HUDEP-2 (cell line): ENCODE results near the gene MED16.

Experiments used
- DNase-seq, 76 experiments: peaks; one replicate each; lab custom pipeline; 2025; ENCODE audit not compliant: unreplicated experiment in 76 of 76; lab: John Stamatoyannopoulos, UW

Gene MED16

DNA sequence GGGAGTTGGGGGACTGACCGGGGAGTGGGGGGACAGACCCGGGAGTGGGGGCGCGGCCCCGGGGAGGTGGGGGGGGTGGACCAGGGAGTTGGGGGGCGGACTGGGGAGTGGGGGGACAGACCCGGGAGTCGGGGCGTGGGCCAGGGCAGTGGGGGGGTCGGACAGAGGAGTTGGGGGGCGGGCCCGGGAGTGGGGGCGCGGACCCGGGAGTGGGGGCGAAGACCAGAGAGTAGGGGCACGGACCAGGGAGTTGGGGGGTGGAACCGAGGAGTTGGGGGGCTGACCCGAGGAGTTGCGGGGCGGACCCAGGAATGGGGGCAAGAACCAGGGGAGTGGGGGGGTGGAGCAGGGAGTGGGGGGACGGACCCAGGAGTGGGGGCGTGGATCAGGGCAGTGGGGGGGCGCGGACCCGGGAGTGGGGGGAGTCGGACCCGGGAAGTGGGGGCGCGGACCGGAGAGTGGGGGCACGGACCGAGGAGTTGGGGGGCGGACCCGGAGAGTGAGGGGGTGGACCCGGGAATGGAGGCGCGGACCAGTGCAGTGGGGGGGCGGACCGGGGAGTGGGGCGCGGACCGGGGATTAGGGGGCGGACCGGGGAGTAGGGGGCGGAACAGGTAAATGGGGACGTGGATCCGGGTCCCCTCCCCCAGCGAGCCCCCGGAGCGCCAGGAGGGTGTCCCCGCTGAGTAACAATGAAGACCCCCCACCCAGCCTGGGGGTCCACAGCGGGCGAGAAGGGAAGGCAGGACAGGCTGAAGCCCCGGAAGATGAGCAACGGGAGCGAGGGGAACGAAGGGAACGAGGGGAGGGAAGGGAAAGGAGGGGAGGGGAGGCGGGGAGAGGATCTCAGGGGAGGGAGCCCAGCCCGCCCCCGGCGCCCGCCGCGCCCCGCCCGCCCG lies 19.4 kb upstream of the MED16 start:
- peak in 5 of 76 experiments; percentile 43 to 67 (median 55) for DNase-seq

DNA sequence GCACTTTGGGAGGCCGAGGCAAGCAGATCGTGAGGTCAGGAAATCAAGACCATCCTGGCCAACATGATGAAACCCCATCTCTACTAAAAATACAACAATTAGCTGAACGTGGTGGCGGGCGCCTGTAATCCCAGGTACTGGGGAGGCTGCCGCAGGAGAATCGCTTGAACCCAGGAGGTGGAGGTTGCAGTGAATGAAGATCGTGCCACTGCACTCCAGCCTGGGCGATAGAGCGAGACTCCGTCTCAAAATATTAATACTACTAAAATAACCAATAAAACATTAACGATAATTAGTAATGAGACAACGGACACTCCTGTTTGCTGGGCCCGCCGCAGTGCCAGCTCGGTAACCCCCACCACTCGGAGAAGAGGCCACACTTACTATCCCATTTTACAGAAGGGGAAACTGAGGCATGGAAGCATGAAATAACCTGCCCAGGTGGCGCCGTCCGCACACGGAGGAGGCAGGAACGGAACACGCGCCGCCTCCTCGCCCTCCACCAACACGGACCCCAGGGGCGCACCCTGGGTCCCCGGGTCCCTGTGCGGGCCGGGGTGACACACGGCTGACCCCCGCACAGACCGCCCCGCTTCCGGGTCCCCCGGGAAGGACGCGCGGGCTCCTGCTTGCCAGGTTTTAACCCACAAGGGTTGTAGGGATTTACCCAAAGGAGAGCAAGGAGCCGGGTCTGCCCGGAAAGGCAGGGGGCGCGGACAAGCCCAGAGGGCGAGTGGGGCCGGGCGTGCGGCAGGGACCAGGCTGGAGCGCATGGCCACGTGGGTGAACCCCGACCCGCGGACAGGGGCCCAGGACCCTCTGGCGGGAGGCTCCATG lies 18.4 kb upstream of the MED16 start:
- DNase-seq = no peak

DNA sequence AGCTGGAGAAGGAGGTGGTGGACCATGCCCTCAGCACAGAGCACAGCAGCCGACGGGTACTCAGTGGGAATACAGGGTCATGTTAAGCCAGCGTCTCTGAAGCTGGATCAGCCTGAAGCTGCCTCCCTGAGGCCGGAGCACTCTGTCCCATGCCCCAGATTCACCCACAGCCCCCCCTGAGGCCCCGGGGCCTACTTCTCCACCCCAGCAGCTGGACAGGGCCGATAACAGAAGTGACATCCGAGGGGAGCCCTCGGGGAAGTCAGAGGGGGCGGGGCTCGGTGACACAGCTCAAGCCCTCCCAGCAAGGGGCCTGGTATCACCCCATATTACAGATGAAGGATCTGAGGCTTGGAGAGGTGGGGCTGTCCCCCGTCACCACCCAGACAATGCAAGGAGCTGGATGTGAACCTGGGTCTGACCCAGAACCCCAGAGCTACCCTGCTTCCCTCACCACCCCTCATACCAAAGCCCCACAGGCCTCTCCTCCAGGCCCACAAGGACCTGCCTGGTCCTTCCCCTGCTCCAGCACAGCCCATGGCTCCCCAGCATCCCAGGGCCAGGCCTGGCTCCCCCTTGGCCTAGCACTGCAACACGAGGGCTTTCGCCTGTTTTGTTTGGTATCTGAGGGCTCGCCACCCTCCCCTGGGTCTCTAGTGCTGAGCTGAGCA lies 14.3 kb upstream of the MED16 start:
- DNase-seq = peak in 75 of 76 experiments; percentile 71 to 100 (median 98)

DNA sequence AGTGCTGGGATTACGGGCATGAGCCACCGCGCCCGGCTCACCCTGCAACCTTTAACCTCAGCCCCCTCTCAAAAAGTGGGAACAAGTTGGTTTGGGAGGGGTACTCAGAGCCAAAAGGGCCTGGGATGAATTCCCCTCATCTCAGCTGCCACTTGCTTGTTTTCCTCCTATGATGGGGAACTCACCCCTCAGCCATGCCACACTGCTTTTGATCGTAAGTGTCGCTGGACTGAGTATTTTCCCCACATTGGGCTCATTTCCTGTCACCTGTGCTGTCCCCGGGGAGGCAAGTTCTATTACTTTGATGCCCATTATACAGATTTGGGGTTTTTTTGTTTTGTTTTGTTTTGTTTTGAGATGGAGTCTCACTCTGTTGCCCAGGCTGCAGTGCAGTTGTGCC lies 13.5 kb upstream of the MED16 start:
- no peak for DNase-seq

DNA sequence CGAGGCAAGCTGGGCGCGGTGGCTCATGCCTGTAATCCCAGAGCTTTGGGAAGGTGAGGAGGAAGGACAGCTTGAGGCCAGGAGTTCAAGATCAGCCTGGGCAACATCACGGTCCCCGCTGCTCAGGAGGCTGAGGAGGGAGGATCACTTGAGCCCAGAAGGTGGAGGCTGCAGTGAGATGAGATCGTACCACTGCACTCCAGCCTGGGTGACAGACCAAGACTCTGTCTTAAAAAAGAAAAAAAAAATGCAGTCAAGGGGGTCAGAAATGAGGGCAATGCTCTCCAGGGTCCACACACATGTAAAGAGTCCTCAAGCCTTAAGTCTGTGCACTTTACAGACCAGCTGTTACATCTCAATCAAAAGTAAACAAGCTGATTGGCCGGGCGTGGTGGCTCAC lies 11.6 kb upstream of the MED16 start:
- no peak for DNase-seq

DNA sequence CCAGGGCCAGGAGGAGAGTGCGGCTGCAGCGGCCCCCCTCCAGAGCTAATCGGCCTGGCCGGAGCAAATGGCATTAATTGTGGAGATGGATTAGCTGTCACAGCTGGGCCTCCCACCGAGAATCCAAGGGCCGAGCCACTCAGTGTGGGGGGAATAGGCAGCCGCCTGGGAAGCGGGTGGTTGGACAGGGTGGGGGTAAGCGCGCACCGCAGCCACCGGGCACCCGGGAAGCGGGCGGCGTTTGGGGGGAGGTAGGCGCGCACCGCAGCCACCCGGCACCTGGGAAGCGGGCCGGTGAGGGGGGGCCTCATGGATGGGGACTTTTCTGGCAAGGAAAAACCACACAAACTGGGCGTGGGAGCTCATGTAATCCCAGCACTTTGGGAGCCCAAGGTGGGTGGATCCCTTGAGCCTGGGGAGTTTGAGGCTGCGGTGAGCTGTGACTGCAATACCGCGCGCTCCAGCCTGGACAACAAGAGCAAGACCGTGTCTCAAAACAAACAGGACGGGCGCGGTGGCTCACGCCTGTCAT lies 10.3 kb upstream of the MED16 start:
- no peak for DNase-seq

DNA sequence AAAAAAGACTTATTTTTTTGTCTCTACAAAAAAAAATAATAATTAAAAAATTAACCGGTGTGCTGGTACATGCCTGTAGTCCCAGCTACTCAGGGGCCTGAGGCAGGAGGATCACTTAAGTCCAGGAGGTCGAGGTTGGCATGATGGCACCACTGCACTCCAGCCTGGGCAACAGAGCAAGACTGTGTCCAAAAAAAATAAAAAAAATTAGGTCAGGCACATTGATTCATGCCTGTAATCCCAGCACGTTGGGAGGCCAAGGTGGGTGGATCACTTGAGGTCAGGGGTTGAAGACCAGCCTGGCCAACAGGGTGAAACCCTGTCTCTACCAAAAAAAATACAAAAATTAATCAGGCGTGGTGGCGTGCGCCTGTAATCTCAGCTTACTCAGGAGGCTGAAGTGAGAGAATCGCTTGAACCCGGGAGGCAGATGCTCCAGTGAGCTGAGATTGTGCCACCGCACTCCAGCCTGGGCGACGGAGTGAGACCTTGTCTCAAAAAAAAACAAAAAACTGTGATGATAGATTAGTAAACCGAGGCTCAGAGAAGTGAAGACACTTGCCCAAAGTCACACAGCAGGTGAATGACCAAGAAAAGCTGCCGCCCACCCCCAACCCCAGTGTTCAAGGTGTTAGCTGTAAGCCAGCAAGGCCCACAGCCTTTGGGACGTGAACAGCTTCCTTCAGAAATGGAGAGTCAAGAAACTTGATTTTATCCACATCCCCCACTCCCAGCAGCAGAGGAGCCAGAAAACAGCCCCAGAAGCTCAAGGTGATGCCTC lies 9.6 kb upstream of the MED16 start:
- no peak for DNase-seq

DNA sequence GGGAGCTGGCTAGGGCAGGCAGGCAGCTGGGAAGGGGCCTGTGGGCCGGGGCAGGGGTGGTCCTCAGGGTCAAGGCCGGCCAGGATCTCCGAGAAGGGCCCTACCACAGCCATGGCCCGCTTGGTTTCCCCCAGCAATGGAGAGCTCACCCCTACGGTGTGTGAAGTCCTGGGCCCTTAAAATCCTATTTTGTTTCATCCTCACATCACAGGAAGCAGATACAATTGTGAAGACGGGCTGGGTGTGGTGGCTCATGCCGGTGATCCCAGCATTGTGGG lies 9.0 kb upstream of the MED16 start:
- DNase-seq = no peak

DNA sequence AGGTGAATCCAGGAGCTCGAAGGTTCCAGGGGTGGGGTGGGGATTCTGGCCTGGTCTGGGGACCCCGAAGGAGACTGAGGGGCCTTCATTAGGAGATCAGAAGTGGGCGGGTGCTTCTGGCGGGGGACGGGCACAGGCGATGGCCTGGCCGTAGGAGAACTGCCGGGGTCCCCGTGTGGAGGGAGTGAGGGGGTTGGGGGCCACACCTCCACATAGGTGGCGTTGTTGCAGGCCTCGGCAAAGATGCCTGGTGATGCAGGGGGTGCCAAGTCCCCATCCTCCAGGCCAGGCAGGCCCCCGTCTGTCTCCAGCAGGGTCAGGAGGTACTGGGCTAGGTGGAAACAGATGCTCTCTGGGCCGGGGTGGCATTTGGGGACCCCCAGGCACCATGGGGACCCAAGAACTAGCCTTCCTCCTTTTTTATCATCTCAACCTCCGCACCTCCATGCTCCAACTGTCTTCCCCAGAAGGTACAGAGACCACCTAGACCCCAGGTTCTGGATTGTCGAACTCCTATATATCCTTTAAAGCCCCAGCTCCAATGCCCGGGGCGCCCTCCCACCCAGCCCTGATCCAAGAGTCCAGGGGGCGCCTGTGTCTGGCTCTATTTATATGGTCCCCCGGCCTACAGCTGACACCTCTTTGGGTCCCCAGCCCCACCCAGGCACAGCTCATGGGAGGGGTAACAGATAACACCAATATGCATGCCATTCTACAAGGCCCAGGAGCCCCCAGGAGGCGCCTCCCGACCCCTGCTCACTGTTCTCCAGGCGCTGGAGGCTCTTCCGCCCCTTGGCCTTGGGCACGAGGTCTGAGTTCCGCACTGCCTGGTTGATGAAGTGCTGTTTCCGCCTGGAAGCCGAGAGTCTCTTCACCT lies 8.5 kb upstream of the MED16 start:
- DNase-seq = no peak

DNA sequence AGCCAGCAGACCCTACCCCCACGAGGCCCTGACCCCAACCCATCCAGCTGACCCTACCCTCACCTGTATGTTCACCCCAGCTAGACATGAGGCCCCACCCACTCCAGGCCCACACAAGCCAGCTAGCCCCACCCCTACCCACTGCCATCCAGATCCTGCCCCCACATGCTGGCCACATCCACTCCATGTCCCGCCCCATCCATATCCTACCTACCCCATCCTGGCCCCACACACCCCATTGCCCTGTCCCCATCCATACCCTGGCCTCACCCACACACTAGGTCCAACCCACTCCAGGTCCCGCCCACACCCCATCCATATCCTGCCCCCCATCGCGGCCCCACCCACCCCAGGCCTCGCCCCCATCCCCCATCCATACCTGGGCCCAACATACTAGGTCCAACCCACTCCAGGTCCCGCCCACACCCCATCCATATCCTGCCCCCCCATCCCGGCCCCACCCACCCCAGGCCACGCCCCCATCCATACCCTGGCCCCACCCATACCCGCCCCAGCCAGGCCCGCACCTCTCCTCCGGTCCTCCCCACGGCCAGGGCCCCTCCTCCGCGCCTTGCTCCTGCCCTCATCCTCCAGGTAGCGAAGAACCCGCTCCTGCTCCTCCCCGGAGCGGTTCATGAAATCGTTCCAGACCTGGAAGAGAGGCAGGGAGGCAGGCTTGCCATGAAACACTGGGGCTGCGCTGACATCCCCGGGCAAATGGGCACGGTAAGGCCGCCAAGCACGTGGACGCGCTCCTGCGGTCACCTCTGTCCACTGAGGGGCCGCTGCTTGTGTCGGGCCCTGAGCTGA lies 7.5 kb upstream of the MED16 start:
- peak in 55 of 76 experiments; percentile 30 to 87 (median 72) for DNase-seq

DNA sequence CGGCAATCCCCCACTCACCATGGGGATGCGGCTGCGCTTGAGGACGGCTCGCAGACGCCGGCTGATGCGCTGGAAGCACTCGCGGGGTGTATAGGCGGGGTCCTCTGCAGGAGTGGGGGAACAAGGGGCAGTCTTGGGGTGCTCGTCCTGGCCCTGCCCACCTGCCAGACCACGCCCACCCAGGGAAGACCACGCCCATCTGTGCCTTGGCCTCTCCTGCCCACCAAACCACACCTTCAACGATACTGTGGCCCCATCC lies 7.0 kb upstream of the MED16 start:
- peak in 6 of 76 experiments; percentile 29 to 69 (median 55) for DNase-seq

DNA sequence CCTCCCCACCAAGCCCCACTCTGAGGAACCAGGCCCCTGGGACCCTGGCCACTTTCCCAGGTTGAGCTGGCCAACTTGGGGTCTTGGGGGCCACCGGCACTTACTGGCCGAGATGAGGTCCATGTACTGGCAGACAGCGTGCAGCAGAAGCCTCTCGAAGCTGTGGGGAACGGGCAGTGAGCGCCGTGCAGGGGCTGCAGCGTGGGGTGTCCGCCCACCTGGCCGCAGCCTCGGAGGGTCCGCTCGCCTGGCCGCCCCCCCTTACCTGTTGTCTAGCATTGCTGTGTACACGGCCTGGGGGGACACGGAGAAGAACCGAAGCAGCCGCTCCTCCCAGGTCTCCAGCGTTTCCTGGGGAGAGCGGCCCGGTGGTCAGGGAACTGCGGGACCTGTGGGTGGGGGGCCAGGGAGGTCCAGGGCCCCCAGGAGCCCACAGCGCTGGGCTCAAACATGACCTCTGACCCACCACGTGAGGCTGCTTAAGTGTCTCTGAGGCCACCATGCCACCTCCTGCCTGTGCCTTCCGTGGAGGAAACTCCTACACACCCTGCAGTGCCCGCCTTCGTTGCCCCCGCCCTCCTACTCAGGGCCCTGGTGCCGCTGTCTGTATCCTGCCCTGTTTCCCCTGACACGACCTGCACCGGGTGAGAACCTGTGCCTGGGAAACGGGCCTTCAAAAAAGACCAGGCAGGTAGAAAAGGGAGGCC lies 6.5 kb upstream of the MED16 start:
- DNase-seq = peak in 46 of 76 experiments; percentile 12 to 72 (median 44)

DNA sequence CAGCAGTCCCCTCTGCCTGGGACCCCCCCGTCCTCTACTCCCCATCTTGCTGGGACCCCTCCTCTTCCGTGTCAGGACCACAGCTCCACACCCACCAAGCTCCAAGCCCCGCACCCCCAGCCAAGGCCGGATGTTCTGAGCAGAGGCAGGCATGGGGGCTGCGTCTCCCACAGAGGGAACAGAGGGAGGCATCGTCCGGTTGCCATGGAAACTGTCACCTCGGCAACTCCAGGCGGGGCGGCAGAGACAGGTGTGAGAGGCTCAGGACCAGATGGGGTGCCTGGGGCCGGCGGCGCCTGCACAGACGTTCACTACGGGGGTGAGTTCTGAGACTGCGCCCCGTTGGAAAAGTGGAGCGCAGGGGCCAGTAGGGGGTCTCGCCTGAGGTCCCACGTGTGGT lies 5.7 kb upstream of the MED16 start:
- DNase-seq = peak in 1 of 76 experiments; percentile 32

DNA sequence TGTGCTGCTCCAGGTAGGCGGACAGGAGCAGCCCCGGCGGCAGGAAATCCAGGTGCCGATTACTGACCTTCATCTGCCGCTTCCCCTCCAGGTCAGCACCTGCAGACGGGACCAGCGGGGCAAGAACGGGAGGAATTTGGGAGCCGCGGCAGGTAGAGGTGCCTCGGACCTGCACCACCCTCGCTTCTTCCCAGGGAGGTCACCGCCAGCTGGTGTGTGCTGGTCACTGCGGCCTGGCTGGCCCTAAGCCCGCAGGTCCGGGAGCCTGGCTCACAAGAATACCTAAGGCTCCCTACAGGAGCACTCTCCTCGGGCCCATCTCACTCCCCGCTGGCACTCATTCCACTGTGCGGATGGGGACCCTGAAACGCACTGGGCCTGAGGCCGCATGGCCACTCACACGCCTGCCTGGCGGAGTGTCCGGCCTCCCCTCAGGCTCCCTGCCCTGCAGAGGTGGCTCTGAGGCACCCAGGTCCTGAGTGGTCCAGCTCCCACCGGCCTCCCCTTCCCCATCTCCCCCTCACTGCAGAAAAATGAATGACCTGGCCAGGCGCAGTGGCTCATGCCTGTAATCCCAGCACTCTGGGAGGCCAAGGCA lies 4.6 kb upstream of the MED16 start:
- DNase-seq = no peak

DNA sequence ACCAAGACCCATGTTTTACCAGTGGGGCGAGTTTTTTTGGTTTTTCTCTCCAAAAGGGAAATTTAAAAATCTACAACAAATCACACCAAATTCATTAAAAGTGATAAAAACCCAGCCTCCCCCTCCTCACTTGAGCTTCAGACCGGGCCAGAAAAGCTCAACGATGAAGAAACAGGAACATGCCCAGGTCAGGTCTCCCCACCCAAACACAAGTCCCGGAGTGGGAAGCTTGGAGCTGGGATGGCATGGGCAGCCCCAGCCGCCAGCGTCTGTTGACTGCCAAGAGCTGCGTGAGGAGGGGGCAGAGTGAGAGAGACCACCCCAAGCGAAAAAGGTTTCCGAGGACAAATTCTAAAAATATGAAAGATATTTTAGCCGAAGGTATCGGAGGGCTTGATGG lies 4.0 kb upstream of the MED16 start:
- no peak for DNase-seq

DNA sequence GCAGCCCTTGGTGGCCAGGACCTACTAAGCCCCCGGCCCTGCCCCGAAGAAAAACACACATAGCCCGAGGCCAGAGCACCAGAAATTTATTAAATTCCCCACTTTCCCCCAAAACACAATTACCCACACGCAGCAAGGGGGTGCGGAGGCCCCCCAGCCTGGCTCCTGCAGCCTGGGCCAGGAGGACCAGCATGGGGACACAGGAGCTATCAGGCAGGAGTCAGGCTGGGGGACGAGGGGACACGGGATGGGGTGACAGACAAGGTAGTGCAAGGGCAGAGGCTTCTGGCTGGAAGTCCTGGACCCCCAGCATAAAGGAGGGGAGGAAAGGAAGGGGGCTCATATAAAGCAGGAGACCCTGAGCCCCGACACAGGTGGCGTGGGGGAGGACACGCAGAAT lies 3.4 kb upstream of the MED16 start:
- DNase-seq = no peak

DNA sequence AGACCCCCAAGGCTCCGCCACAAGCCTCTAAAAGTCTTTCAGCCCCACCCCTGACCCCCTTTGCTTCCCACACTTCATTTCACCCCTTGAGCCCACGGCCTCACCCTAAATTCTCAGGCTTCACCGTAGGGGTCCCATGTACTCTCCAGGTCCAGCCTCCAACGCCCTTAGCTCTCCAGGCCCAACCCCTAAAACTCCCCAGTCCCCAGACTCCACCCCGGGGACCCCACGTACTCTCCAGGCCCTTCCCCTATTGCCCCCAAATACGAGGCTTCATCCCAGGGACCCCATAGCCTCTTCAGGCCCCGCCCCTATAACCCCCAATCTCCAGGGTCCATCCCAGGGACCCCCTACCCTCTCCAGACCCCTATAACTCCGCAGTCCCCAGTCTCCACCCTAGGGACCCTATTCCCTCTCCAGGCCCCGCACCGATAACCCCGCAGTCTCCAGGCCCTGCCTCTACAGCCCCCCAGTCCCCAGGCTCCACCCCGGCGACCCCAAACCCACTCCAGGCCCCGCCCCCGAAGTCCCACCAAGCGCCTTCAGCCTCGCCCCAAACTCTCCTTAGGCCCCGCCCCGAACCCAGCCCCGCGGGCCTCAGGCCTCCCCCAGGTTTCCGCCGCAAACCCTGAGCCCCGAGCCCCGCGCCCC lies 619 bp downstream of the MED16 start:
- DNase-seq = peak in 11 of 76 experiments; percentile 23 to 56 (median 48)
